ENCODE measurements around the gene CHFR. TPM values are rescaled to one million over a fixed set of nuclear protein-coding genes. Genes with fewer than 3 reads are reported as not detected.
"Not testable (repeated sequence)": the region's sequence is repeated elsewhere in the genome, so short reads cannot be mapped to it uniquely, and the experiment has no call there.

The CHFR gene
- polyA plus RNA-seq, 1 experiment: 41.6 TPM

GRCh38 chr12:132814232-132814631 lies 73.2 kb downstream of the CHFR start:
- no peak for DNase-seq (ENCODE audit: low read depth)
- H3K36me3 ChIP-seq (ENCODE audit: control insufficient read depth, insufficient read depth, low read length): peaks cover 36% of the 10 kb centered on the region
- ChIA-PET CTCF (no interaction called here), POLR2A (interaction anchor here (0.7 kb wide), 1 partner anchor 14 kb away, joined by 4 read pairs; no protein-coding TSS in a partner anchor)
- no peak overlapping the region for H3K4me3 ChIP-seq (ENCODE audit: low read depth, low read length)
- H3K27me3 ChIP-seq (ENCODE audit: control insufficient read depth, insufficient read depth, low read length): no peaks in the 10 kb centered on the region
- TF ChIP-seq, protein P1, sequence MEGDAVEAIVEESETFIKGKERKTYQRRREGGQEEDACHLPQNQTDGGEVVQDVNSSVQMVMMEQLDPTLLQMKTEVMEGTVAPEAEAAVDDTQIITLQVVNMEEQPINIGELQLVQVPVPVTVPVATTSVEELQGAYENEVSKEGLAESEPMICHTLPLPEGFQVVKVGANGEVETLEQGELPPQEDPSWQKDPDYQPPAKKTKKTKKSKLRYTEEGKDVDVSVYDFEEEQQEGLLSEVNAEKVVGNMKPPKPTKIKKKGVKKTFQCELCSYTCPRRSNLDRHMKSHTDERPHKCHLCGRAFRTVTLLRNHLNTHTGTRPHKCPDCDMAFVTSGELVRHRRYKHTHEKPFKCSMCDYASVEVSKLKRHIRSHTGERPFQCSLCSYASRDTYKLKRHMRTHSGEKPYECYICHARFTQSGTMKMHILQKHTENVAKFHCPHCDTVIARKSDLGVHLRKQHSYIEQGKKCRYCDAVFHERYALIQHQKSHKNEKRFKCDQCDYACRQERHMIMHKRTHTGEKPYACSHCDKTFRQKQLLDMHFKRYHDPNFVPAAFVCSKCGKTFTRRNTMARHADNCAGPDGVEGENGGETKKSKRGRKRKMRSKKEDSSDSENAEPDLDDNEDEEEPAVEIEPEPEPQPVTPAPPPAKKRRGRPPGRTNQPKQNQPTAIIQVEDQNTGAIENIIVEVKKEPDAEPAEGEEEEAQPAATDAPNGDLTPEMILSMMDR (IDR thresholded peaks at IDR 0.05; ENCODE audit: insufficient read depth, low read depth, low read length): no peak

DNA sequence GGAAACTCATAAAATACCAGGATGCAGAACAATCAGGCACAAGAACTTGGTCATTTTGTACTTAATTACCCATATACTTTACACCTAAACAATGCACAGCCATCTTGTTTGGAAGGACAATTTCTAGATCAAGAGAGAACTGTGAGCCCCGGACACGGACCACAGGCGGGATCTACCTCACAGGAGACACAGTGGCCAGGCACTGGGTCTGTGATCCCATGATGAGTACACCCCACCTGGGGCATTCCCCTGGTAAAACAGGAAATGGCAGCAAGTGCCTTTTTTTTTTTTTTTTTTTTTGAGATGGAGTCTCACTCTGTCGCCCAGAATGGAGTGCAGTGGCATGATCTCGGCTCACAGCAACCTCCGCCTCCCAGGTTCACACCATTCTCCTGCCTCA lies 74.0 kb downstream of the CHFR start:
- TF ChIP-seq, protein P1 (IDR thresholded peaks at IDR 0.05; ENCODE audit: insufficient read depth, low read depth, low read length): no peak
- CTCF ChIA-PET: no interaction called here
- POLR2A ChIA-PET: no interaction called here
- Histone ChIP-seq H3K4me3 (ENCODE audit: low read depth, low read length) (no peak overlapping the region), H3K27me3 (ENCODE audit: control insufficient read depth, insufficient read depth, low read length) (no peaks in the 10 kb centered on the region), H3K36me3 (ENCODE audit: control insufficient read depth, insufficient read depth, low read length) (peaks cover 31% of the 10 kb centered on the region)
- DNase-seq (ENCODE audit: low read depth): no peak

GRCh38 chr12:132812631-132813305 lies 74.6 kb downstream of the CHFR start:
- no peaks in the 10 kb centered on the region for H3K27me3 ChIP-seq (ENCODE audit: control insufficient read depth, insufficient read depth, low read length)
- no peak overlapping the region for H3K4me3 ChIP-seq (ENCODE audit: low read depth, low read length)
- no peak for DNase-seq (ENCODE audit: low read depth)
- H3K36me3 ChIP-seq (ENCODE audit: control insufficient read depth, insufficient read depth, low read length): peaks cover 29% of the 10 kb centered on the region
- TF ChIP-seq, protein P1 (IDR thresholded peaks at IDR 0.05; ENCODE audit: insufficient read depth, low read depth, low read length): no peak
- ChIA-PET POLR2A (no interaction called here), CTCF (no interaction called here)

- TF ChIP-seq, protein P1 (IDR thresholded peaks at IDR 0.05; ENCODE audit: insufficient read depth, low read depth, low read length): peak; percentile 41
- POLR2A ChIA-PET; H3K27me3 ChIP-seq (ENCODE audit: control insufficient read depth, insufficient read depth, low read length); DNase-seq (ENCODE audit: low read depth); H3K4me3 ChIP-seq (ENCODE audit: low read depth, low read length): not testable (repeated sequence)
- H3K36me3 ChIP-seq (ENCODE audit: control insufficient read depth, insufficient read depth, low read length): peaks cover 34% of the 10 kb centered on the region
- CTCF ChIA-PET: interaction anchor here (0.7 kb wide), 1 partner anchor 30 kb away, joined by 3 read pairs; no protein-coding TSS in a partner anchor
These were observed 78.0 kb downstream of the CHFR start for GRCh38 chr12:132809391-132809790.

DNA sequence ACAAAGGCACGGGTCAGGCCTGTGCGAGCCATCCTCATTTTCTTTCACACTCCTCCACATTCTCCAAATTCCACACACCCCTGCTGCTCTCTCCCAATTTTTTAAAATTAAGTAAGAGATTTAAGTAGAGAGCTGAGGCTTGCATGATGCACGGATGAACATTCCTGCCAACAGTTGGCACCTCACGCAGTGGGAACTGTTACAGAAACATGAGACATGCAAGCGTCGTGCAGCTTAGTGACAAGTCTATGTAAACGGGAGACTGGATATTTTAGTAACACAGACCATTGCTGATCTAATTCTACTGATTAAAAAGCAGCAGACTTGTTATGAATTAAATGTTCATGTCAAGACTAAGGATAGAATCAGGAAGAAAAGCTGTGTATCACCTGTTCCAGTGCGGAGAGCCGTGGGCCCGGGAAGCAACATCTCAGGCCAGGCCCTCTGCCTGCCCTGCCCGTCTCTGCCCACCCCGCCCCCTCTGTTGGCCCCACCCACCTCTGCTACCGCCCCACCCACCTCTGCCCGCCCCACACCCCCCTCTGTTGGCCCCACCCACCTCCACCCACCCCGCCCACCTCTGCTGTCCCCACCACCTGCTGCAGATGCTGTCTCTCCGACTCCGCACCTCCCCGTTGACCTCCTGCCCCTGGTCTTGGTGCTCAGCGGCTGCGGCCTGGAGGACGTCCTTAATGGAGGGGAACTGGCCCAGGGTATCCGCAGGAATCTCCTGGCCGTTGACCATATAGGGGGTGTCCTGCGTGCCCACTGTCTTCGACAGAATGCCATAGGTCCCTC lies 79.9 kb downstream of the CHFR start:
- no peaks in the 10 kb centered on the region for H3K27me3 ChIP-seq (ENCODE audit: control insufficient read depth, insufficient read depth, low read length)
- H3K36me3 ChIP-seq (ENCODE audit: control insufficient read depth, insufficient read depth, low read length): peaks cover 30% of the 10 kb centered on the region
- no peak for DNase-seq (ENCODE audit: low read depth)
- H3K4me3 ChIP-seq (ENCODE audit: low read depth, low read length): no peak overlapping the region
- ChIA-PET CTCF (interaction anchor here (0.8 to 1.5 kb wide), 3 partner anchors 15 to 43 kb away, joined by 3 read pairs; no protein-coding TSS in a partner anchor), POLR2A (no interaction called here)
- TF ChIP-seq, protein P1 (IDR thresholded peaks at IDR 0.05; ENCODE audit: insufficient read depth, low read depth, low read length): no peak

Data from BJ (cell line).